B cell (primary cell): ENCODE results near the gene KCNK4. TPM values are rescaled to one million over a fixed set of nuclear protein-coding genes. Genes with fewer than 3 reads are reported as not detected.

Experiments
- ATAC-seq: fragments of 200-7000 bp; cut with Tn5 transposase; one replicate; pipeline ENCODE4 v1.10.0; 2021; ENCODE audit warnings: low read depth, mild to moderate bottlenecking, moderate number of reproducible peaks, moderate library complexity
- CTCF ChIA-PET: fragments of 350-600 bp; sonication (Branson Sonifier 250); formaldehyde crosslinking; loops from one replicate; lab custom pipeline; 2021; ENCODE audit warnings: antibody characterized with exemption, inconsistent platforms; lab: Charles Lee
- POLR2A ChIA-PET: fragments of 350-600 bp; sonication (Branson Sonifier 250); formaldehyde crosslinking; loops from one replicate; lab custom pipeline; 2021; ENCODE audit warnings: antibody characterized with exemption; lab: Charles Lee
- DNase-seq: peaks from one replicate; pipeline ENCODE4 v3.0.0; 2013
- H2AFZ ChIP-seq: 2 replicates; pipeline ENCODE4 v1.6.1; 2012; ENCODE audit warnings: mild to moderate bottlenecking, low read depth, low read length; ENCODE audit not compliant: insufficient read depth, poor library complexity, severe bottlenecking
- H3K27ac ChIP-seq, 2 donors: 1 replicate in 1 of 2; 2 replicates in 1 of 2; pipeline ENCODE4 v1.5.1; 2012 to 2013; ENCODE audit warnings: low read length in 2 of 2, mild to moderate bottlenecking in 2 of 2, moderate library complexity in 1 of 2
- H3K27me3 ChIP-seq, 4 experiments: fragments of 200-600 bp in 1 of 4; sonication (generic) in 1 of 4; replicated peaks in 1 of 4; 1 replicate in 2 of 4; 2 replicates in 2 of 4; pipeline versions ENCODE4 v1.6.1 to v1.7.0; 2013 to 2016; ENCODE audit warnings: low read length in 3 of 4, mild to moderate bottlenecking in 2 of 4, mixed read lengths in 1 of 4, moderate library complexity in 1 of 4; ENCODE audit not compliant: insufficient read depth in 4 of 4, control insufficient read depth in 3 of 4; ENCODE audit errors: control extremely low read depth in 1 of 4
- H3K36me3 ChIP-seq, 2 experiments: replicated peaks in 1 of 2; 1 replicate in 1 of 2; 2 replicates in 1 of 2; pipeline versions ENCODE4 v1.6.1 to v1.7.1; 2013; ENCODE audit warnings: low read length in 1 of 2; ENCODE audit not compliant: insufficient read depth in 2 of 2, control insufficient read depth in 1 of 2; ENCODE audit errors: control extremely low read depth in 1 of 2, extremely low read depth in 1 of 2
- H3K4me1 ChIP-seq, 2 donors: fragments of 200-600 bp in 1 of 2; sonication (generic) in 1 of 2; 1 replicate in 1 of 2; 2 replicates in 1 of 2; pipeline versions ENCODE4 v1.5.1 to v1.6.1; 2013 to 2017; ENCODE audit warnings: low read length in 2 of 2; ENCODE audit not compliant: control insufficient read depth in 2 of 2, insufficient read depth in 2 of 2
- H3K4me2 ChIP-seq: replicated peaks from 2 replicates; pipeline ENCODE3; 2012; ENCODE audit warnings: mild to moderate bottlenecking, low read depth, low read length; ENCODE audit not compliant: poor library complexity, severe bottlenecking
- H3K4me3 ChIP-seq, 5 experiments: fragments of 200-600 bp in 1 of 5; sonication (generic) in 1 of 5; 1 replicate in 3 of 5; 2 replicates in 2 of 5; pipeline versions ENCODE4 v1.5.1 to v1.7.0; 2011 to 2016; ENCODE audit warnings: low read length in 4 of 5, mild to moderate bottlenecking in 4 of 5, low read depth in 2 of 5, control low read depth in 1 of 5, moderate library complexity in 1 of 5; ENCODE audit not compliant: insufficient read depth in 1 of 5; ENCODE audit errors: control extremely low read depth in 1 of 5, extremely low read depth in 1 of 5
- H3K79me2 ChIP-seq: fragments of 200-600 bp; sonication (generic); one replicate; pipeline ENCODE4 v1.6.0; 2016; ENCODE audit warnings: low read length; ENCODE audit not compliant: control insufficient read depth, insufficient read depth
- H3K9ac ChIP-seq: fragments of 200-600 bp; sonication (generic); 2 replicates; pipeline ENCODE4 v1.6.1; 2017; ENCODE audit warnings: mild to moderate bottlenecking, low read length, moderate library complexity
- H3K9me3 ChIP-seq, 3 donors: one replicate each; pipeline versions ENCODE4 v1.6.1 to v1.7.1; 2013; ENCODE audit warnings: low read length in 2 of 3; ENCODE audit not compliant: control insufficient read depth in 2 of 3, insufficient read depth in 1 of 3; ENCODE audit errors: control extremely low read depth in 1 of 3
- H4K20me1 ChIP-seq: 2 replicates; pipeline ENCODE4 v1.6.0; 2012; ENCODE audit warnings: mild to moderate bottlenecking, low read length; ENCODE audit not compliant: insufficient read depth, control insufficient read depth, poor library complexity, severe bottlenecking
- H3K27ac Mint-ChIP-seq: one replicate; pipeline ENCODE4 v1.8.0; 2021; ENCODE audit warnings: mixed read lengths
- H3K27me3 Mint-ChIP-seq: one replicate; pipeline ENCODE4 v1.8.0; 2021; ENCODE audit warnings: mixed read lengths
- H3K4me1 Mint-ChIP-seq: one replicate; pipeline ENCODE4 v1.8.0; 2021; ENCODE audit warnings: mixed read lengths
- H3K4me3 Mint-ChIP-seq: one replicate; pipeline ENCODE4 v1.8.0; 2021; ENCODE audit warnings: mixed read lengths
- H3K9me3 Mint-ChIP-seq: one replicate; pipeline ENCODE4 v1.8.0; 2022; ENCODE audit warnings: mixed read lengths; ENCODE audit not compliant: insufficient read depth
- CTCF ChIP-seq: fragments of 200-600 bp; IDR thresholded peaks from one replicate; pipeline ENCODE4 v1.8.0; 2022; ENCODE audit warnings: antibody characterized with exemption, mild to moderate bottlenecking
- EZH2 ChIP-seq: IDR thresholded peaks from 2 replicates; pipeline ENCODE4 v1.6.1; 2012; ENCODE audit warnings: borderline replicate concordance, low read depth, mild to moderate bottlenecking, moderate library complexity, low read length; ENCODE audit not compliant: insufficient read depth, poor library complexity, severe bottlenecking
- WGBS: methylation state at CpG from one replicate; pipeline ENCODE4 v1.1.5; 2013; ENCODE audit warnings: missing lambda C conversion rate; ENCODE audit not compliant: insufficient coverage; 5-methylcytosine and 5-hydroxymethylcytosine counted together
- intact Hi-C: fragments of 100-400 bp; cut with micrococcal nuclease; formaldehyde crosslinking; loops from one replicate; pipeline ENCODE4 v1.10.0; 2022
- polyA plus RNA-seq: library from polyadenylated mRNA; depleted of rRNA; stranded (reverse); fragments of >200 nt; gene quantifications from 2 replicates; pipeline ENCODE4 v1.2.3, GENCODE V29; 2012
- total RNA-seq, 2 donors: library from RNA; stranded (reverse); fragments of 120-200 nt in 1 of 2; gene quantifications; 1 replicate in 1 of 2; 2 replicates in 1 of 2; pipeline versions ENCODE4 v1.2.3 to v1.2.4, GENCODE V29; 2013 to 2022

The KCNK4 gene
- total and polyA plus RNA-seq, 2 donors (not counting 1 experiment from before 2014, with no cell fraction given) = 0.32 TPM; not detected in 1

GRCh38 chr11:64285885-64286800 is 5.0 kb upstream of the KCNK4 start:
- TF ChIP-seq CTCF (no peak), EZH2 (no peak)
- WGBS = 63% methylated on average over 17 of the region's 40 CpGs
- ATAC-seq (no peak), DNase-seq (peak; percentile 56)
- peaks cover 15 to 19% of the 10 kb centered on the region in 2 donors for H3K4me1 ChIP-seq
- POLR2A ChIA-PET = interaction anchor here (1.3 to 5.7 kb wide), 7 partner anchors 14 to 78 kb away, joined by 3 to 67 read pairs (median 6); partner anchors contain the start of genes CATSPERZ, FKBP2, PLCB3 and PRDX5
- intact Hi-C loops = loop anchor here (1.0 to 2.0 kb wide), 7 partner anchors 16 to 101 kb away; partner anchors contain the start of genes DNAJC4, ESRRA, FKBP2 and PPP1R14B
- peak overlapping the region; percentile 97 for H3K4me2 ChIP-seq
- peak overlapping the region; percentile 58 to 100 for H3K27ac ChIP-seq
- H3K4me3 ChIP-seq = peak overlapping the region in 4 of 5 experiments; percentile 84 to 97 (median 93)
- Mint-ChIP-seq H3K27ac (peak overlapping the region; percentile 75), H3K27me3 (peaks cover 6% of the 10 kb centered on the region), H3K4me3 (peak overlapping the region; percentile 88), H3K4me1 (peaks cover 24% of the 10 kb centered on the region), H3K9me3 (no peaks in the 10 kb centered on the region)
- peaks cover 22% of the 10 kb centered on the region for H4K20me1 ChIP-seq
- CTCF ChIA-PET = interaction anchor here (0.6 to 4.6 kb wide), 10 partner anchors 15 to 82 kb away, joined by 3 to 33 read pairs (median 6); partner anchors contain the start of genes CATSPERZ, FERMT3, PLCB3 and PRDX5
- H3K79me2 ChIP-seq = peaks cover 37% of the 10 kb centered on the region
- H3K9me3 ChIP-seq = peaks cover 0 to 5% (median 0%) of the 10 kb centered on the region in 3 donors
- H3K27me3 ChIP-seq = peaks cover 0 to 11% (median 5%) of the 10 kb centered on the region in 4 experiments
- peak overlapping the region; percentile 100 for H3K9ac ChIP-seq
- peaks cover 0 to 7% of the 10 kb centered on the region in 2 experiments for H3K36me3 ChIP-seq
- H2AFZ ChIP-seq = peak overlapping the region; percentile 74
